Nephron (organoid): ENCODE measurements around the gene MMRN1.

Experiments used
- H3K27ac Mint-ChIP-seq, 3 experiments: 2 replicates each; pipeline ENCODE4 v1.8.0; 2020; ENCODE audit warnings: mixed read lengths in 3 of 3, mild to moderate bottlenecking in 2 of 3, moderate library complexity in 1 of 3
- H3K27me3 Mint-ChIP-seq: 2 replicates; pipeline ENCODE4 v1.8.0; 2021; ENCODE audit warnings: low read depth, mild to moderate bottlenecking, moderate library complexity, mixed read lengths
- H3K36me3 Mint-ChIP-seq: 2 replicates; pipeline ENCODE4 v1.8.0; 2020; ENCODE audit warnings: low read depth, mixed read lengths
- H3K4me1 Mint-ChIP-seq: 2 replicates; pipeline ENCODE4 v1.8.0; 2020; ENCODE audit warnings: mixed read lengths
- H3K4me3 Mint-ChIP-seq, 3 experiments: 2 replicates each; pipeline ENCODE4 v1.8.0; 2020; ENCODE audit warnings: mild to moderate bottlenecking in 3 of 3, mixed read lengths in 3 of 3, moderate library complexity in 2 of 3
- H3K9me3 Mint-ChIP-seq: 2 replicates; pipeline ENCODE4 v1.8.0; 2020; ENCODE audit warnings: mixed read lengths
- CTCF ChIP-seq, 3 experiments: fragments of 200-600 bp; sonication (generic); IDR thresholded peaks; one replicate each; pipeline ENCODE4 v1.5.0; 2021; ENCODE audit warnings: antibody characterized with exemption in 3 of 3; ENCODE audit not compliant: unreplicated experiment in 3 of 3

Gene MMRN1

GRCh38 chr4:89879215-89879614 lies 15.4 kb upstream of the MMRN1 start:
- TF ChIP-seq CTCF (IDR thresholded peaks at IDR 0.05; ENCODE audit: unreplicated experiment in 3 of 3) = no peak
- Mint-ChIP-seq H3K27ac (no peak overlapping the region), H3K27me3 (no peaks in the 10 kb centered on the region), H3K4me1 (no peaks in the 10 kb centered on the region), H3K9me3 (no peaks in the 10 kb centered on the region), H3K4me3 (peak overlapping the region in 1 of 3 experiments; percentile 39), H3K36me3 (no peaks in the 10 kb centered on the region)

GRCh38 chr4:89889289-89889688 lies 5.4 kb upstream of the MMRN1 start:
- H3K27me3 Mint-ChIP-seq = no peaks in the 10 kb centered on the region
- H3K9me3 Mint-ChIP-seq = peaks cover 7% of the 10 kb centered on the region
- H3K4me1 Mint-ChIP-seq = no peaks in the 10 kb centered on the region
- H3K27ac Mint-ChIP-seq = no peak overlapping the region
- H3K36me3 Mint-ChIP-seq = no peaks in the 10 kb centered on the region
- no peak for TF ChIP-seq CTCF (IDR thresholded peaks at IDR 0.05; ENCODE audit: unreplicated experiment in 3 of 3)
- no peak overlapping the region for H3K4me3 Mint-ChIP-seq

- Mint-ChIP-seq H3K27me3 (no peaks in the 10 kb centered on the region), H3K4me1 (no peaks in the 10 kb centered on the region), H3K36me3 (no peaks in the 10 kb centered on the region), H3K4me3 (no peak overlapping the region), H3K27ac (no peak overlapping the region), H3K9me3 (no peaks in the 10 kb centered on the region)
- no peak for TF ChIP-seq CTCF (IDR thresholded peaks at IDR 0.05; ENCODE audit: unreplicated experiment in 3 of 3)
Observed at GRCh38 chr4:89897867-89898266, 3.2 kb downstream of the MMRN1 start.

- Mint-ChIP-seq H3K27me3 (no peaks in the 10 kb centered on the region), H3K36me3 (no peaks in the 10 kb centered on the region), H3K9me3 (no peaks in the 10 kb centered on the region), H3K27ac (no peak overlapping the region), H3K4me3 (no peak overlapping the region), H3K4me1 (no peaks in the 10 kb centered on the region)
- TF ChIP-seq CTCF (IDR thresholded peaks at IDR 0.05; ENCODE audit: unreplicated experiment in 3 of 3) = no peak
Observed at GRCh38 chr4:89898304-89898716, 3.7 kb downstream of the MMRN1 start.

- H3K27ac Mint-ChIP-seq = no peak overlapping the region
- H3K9me3 Mint-ChIP-seq = no peaks in the 10 kb centered on the region
- H3K36me3 Mint-ChIP-seq = no peaks in the 10 kb centered on the region
- H3K4me3 Mint-ChIP-seq = no peak overlapping the region
- TF ChIP-seq CTCF (IDR thresholded peaks at IDR 0.05; ENCODE audit: unreplicated experiment in 3 of 3) = no peak
- H3K27me3 Mint-ChIP-seq = no peaks in the 10 kb centered on the region
- no peaks in the 10 kb centered on the region for H3K4me1 Mint-ChIP-seq
Observed at GRCh38 chr4:89899152-89899551, 4.5 kb downstream of the MMRN1 start.

GRCh38 chr4:89899854-89900253 lies 5.2 kb downstream of the MMRN1 start:
- TF ChIP-seq CTCF (IDR thresholded peaks at IDR 0.05; ENCODE audit: unreplicated experiment in 3 of 3) = no peak
- Mint-ChIP-seq H3K27me3 (no peaks in the 10 kb centered on the region), H3K4me1 (no peaks in the 10 kb centered on the region), H3K27ac (no peak overlapping the region), H3K4me3 (no peak overlapping the region), H3K36me3 (no peaks in the 10 kb centered on the region), H3K9me3 (no peaks in the 10 kb centered on the region)
